H1 (cell line): ENCODE measurements around the gene TMEM106C. TPM values are rescaled to one million over a fixed set of nuclear protein-coding genes. Genes with fewer than 3 reads are reported as not detected.

Experiments
- CTCF ChIA-PET: fragments of 300-600 bp; sonication (Branson Sonifier 250); formaldehyde crosslinking; loops from one replicate; lab custom pipeline; 2021; ENCODE audit not compliant: partially characterized antibody; lab: Charles Lee
- POLR2A ChIA-PET: fragments of 300-600 bp; sonication (Branson Sonifier 250); formaldehyde crosslinking; loops from one replicate; lab custom pipeline; 2021; ENCODE audit warnings: inconsistent platforms; ENCODE audit not compliant: partially characterized antibody; lab: Charles Lee
- DNase-seq, 2 experiments: peaks; one replicate each; pipeline versions ENCODE4 v3.0.0 to v3.0.0-alpha.2; 2010 to 2022; ENCODE audit warnings: low spot score in 2 of 2, low read depth in 1 of 2, mixed read lengths in 1 of 2
- FAIRE-seq: peaks from 2 replicates; lab custom pipeline; 2011; peaks lifted over from hg19 to GRCh38; lab: Jason Lieb, UNC
- H2AFZ ChIP-seq: 2 replicates; pipeline ENCODE4 v1.8.1; 2012; ENCODE audit warnings: low read length, inconsistent platforms
- H2AK5ac ChIP-seq: 2 replicates; pipeline ENCODE4 v1.6.1; 2013; ENCODE audit warnings: low read depth, low read length
- H2BK120ac ChIP-seq: replicated peaks from 2 replicates; pipeline ENCODE3; 2013; ENCODE audit warnings: low read depth, low read length, inconsistent platforms
- H2BK12ac ChIP-seq: 2 replicates; pipeline ENCODE4 v1.6.1; 2013; ENCODE audit warnings: low read depth, low read length
- H2BK15ac ChIP-seq: 2 replicates; pipeline ENCODE4 v1.6.1; 2013; ENCODE audit warnings: low read length
- H2BK20ac ChIP-seq: 2 replicates; pipeline ENCODE4 v1.6.1; 2013; ENCODE audit warnings: low read length
- H2BK5ac ChIP-seq: 2 replicates; pipeline ENCODE4 v1.6.1; 2013; ENCODE audit warnings: low read depth, low read length
- H3K14ac ChIP-seq: 2 replicates; pipeline ENCODE4 v1.6.1; 2013; ENCODE audit warnings: inconsistent platforms; ENCODE audit not compliant: insufficient read length
- H3K18ac ChIP-seq: 2 replicates; pipeline ENCODE4 v1.6.1; 2013; ENCODE audit warnings: low read length; ENCODE audit errors: extremely low read depth
- H3K23ac ChIP-seq: 2 replicates; pipeline ENCODE4 v1.6.1; 2013; ENCODE audit warnings: inconsistent platforms; ENCODE audit not compliant: insufficient read length
- H3K23me2 ChIP-seq: 2 replicates; pipeline ENCODE4 v1.6.1; 2013; ENCODE audit warnings: low read depth, low read length
- H3K27ac ChIP-seq: 2 replicates; pipeline ENCODE4 v1.6.1; 2011; ENCODE audit warnings: low read depth, low read length, inconsistent platforms
- H3K27me3 ChIP-seq, 4 experiments: replicated peaks in 1 of 4; 1 replicate in 1 of 4; 2 replicates in 3 of 4; pipeline versions ENCODE4 v1.6.1 to v1.8.1; 2011 to 2013; ENCODE audit warnings: low read length in 3 of 4, mild to moderate bottlenecking in 3 of 4, inconsistent platforms in 2 of 4, mixed read lengths in 2 of 4, moderate library complexity in 1 of 4; ENCODE audit not compliant: control insufficient read depth in 3 of 4, insufficient read depth in 3 of 4; ENCODE audit errors: extremely low read depth in 1 of 4
- H3K36me3 ChIP-seq, 4 experiments: 2 replicates each; pipeline versions ENCODE4 v1.6.1 to v1.8.1; 2011 to 2013; ENCODE audit warnings: mild to moderate bottlenecking in 4 of 4, low read length in 3 of 4, moderate library complexity in 2 of 4, control low read depth in 1 of 4, inconsistent platforms in 1 of 4; ENCODE audit not compliant: insufficient read depth in 4 of 4, control insufficient read depth in 2 of 4
- H3K4ac ChIP-seq: replicated peaks from 2 replicates; pipeline ENCODE3; 2013; ENCODE audit warnings: low read length, low read depth, mixed read lengths, inconsistent platforms; ENCODE audit not compliant: insufficient read length
- H3K4me1 ChIP-seq, 4 experiments: replicated peaks in 1 of 4; 1 replicate in 1 of 4; 2 replicates in 3 of 4; pipeline versions ENCODE4 v1.6.1 to v1.8.1; 2011 to 2013; ENCODE audit warnings: low read length in 3 of 4, inconsistent platforms in 2 of 4, mixed read lengths in 1 of 4; ENCODE audit not compliant: insufficient read depth in 4 of 4, control insufficient read depth in 3 of 4
- H3K4me2 ChIP-seq, 2 experiments: 2 replicates each; pipeline versions ENCODE4 v1.6.1 to v1.8.1; 2011 to 2013; ENCODE audit warnings: low read depth in 2 of 2, low read length in 2 of 2, control low read depth in 1 of 2, inconsistent platforms in 1 of 2, mild to moderate bottlenecking in 1 of 2; ENCODE audit not compliant: insufficient read depth in 1 of 2
- H3K4me3 ChIP-seq, 4 experiments: fragments of 200-600, 300-600 bp in 1 of 4; sonication (generic), shearing (Covaris generic), sonication (Bioruptor Twin) in 1 of 4; 2 replicates each; pipeline versions ENCODE4 v1.5.1 to v1.8.1; 2011 to 2016; ENCODE audit warnings: low read length in 4 of 4, low read depth in 3 of 4, control low read depth in 2 of 4, inconsistent platforms in 2 of 4, mild to moderate bottlenecking in 2 of 4, mixed read lengths in 1 of 4, moderate library complexity in 1 of 4; ENCODE audit not compliant: insufficient read depth in 2 of 4; ENCODE audit errors: extremely low read depth in 1 of 4
- H3K56ac ChIP-seq: replicated peaks from 2 replicates; pipeline ENCODE3; 2013; ENCODE audit warnings: low read depth, mild to moderate bottlenecking, mixed read lengths, low read length, inconsistent platforms; ENCODE audit not compliant: insufficient read length
- H3K79me1 ChIP-seq: 2 replicates; pipeline ENCODE4 v1.6.1; 2013; ENCODE audit warnings: low read depth, low read length, control low read depth
- H3K79me2 ChIP-seq, 2 experiments: 2 replicates each; pipeline versions ENCODE4 v1.6.1 to v1.8.1; 2012 to 2013; ENCODE audit warnings: low read length in 2 of 2, mild to moderate bottlenecking in 2 of 2, inconsistent platforms in 1 of 2; ENCODE audit not compliant: insufficient read depth in 2 of 2, control insufficient read depth in 1 of 2
- H3K9ac ChIP-seq, 4 experiments: replicated peaks in 1 of 4; 1 replicate in 1 of 4; 2 replicates in 3 of 4; pipeline versions ENCODE4 v1.6.1 to v1.8.1; 2011 to 2013; ENCODE audit warnings: low read depth in 3 of 4, low read length in 3 of 4, control low read depth in 2 of 4, mild to moderate bottlenecking in 2 of 4, moderate library complexity in 2 of 4, inconsistent platforms in 1 of 4; ENCODE audit errors: extremely low read depth in 1 of 4
- H3K9me3 ChIP-seq, 2 experiments: 2 replicates each; pipeline versions ENCODE4 v1.6.1 to v1.8.1; 2012 to 2013; ENCODE audit warnings: mild to moderate bottlenecking in 2 of 2, moderate library complexity in 2 of 2, control low read depth in 1 of 2, inconsistent platforms in 1 of 2, low read depth in 1 of 2, low read length in 1 of 2, mixed read lengths in 1 of 2; ENCODE audit not compliant: insufficient read depth in 2 of 2
- H4K20me1 ChIP-seq, 2 experiments: replicated peaks in 1 of 2; 2 replicates each; pipeline versions ENCODE3 to v1.8.1; 2011 to 2013; ENCODE audit warnings: inconsistent platforms in 2 of 2, low read length in 2 of 2, mild to moderate bottlenecking in 1 of 2; ENCODE audit not compliant: insufficient read depth in 2 of 2, control insufficient read depth in 1 of 2
- H4K5ac ChIP-seq: 2 replicates; pipeline ENCODE4 v1.6.1; 2013; ENCODE audit warnings: low read length, low read depth, mixed read lengths, inconsistent platforms; ENCODE audit not compliant: insufficient read length
- H4K8ac ChIP-seq: 2 replicates; pipeline ENCODE4 v1.8.0; 2013; ENCODE audit warnings: mild to moderate bottlenecking, moderate library complexity, low read length, inconsistent platforms; ENCODE audit not compliant: insufficient read depth; ENCODE audit errors: extremely low read depth
- H4K91ac ChIP-seq: replicated peaks from 2 replicates; pipeline ENCODE3; 2013; ENCODE audit warnings: low read length, mixed read lengths, inconsistent platforms; ENCODE audit not compliant: insufficient read length
- KDM4A ChIP-seq: IDR thresholded peaks from one replicate; pipeline ENCODE4 v1.7.1; 2012; ENCODE audit warnings: low read depth, mild to moderate bottlenecking, moderate library complexity, low read length, inconsistent platforms; ENCODE audit not compliant: severe bottlenecking
- SRF ChIP-seq: IDR thresholded peaks from 2 replicates; pipeline ENCODE4 v1.6.1; 2011; ENCODE audit warnings: mild to moderate bottlenecking, low read depth, low read length, moderate library complexity
- WGBS, 2 experiments: shearing (Covaris generic) in 1 of 2; methylation state at CpG; one replicate each; pipeline versions ENCODE4 v1.1.6 to v1.1.7; 2013 to 2015; ENCODE audit warnings: low lambda C conversion rate in 2 of 2, mixed read lengths in 2 of 2, inconsistent platforms in 1 of 2, low coverage in 1 of 2, missing lambda C conversion rate in 1 of 2; ENCODE audit not compliant: insufficient replicate concordance in 2 of 2, insufficient coverage in 1 of 2, insufficient read length in 1 of 2; ENCODE audit errors: extremely low coverage in 1 of 2, missing lambda C conversion rate in 1 of 2; 5-methylcytosine and 5-hydroxymethylcytosine counted together
- polyA plus RNA-seq, 7 experiments: library from polyadenylated mRNA; depleted of rRNA in 3 of 7; stranded (reverse) in 5 of 7; unstranded in 2 of 7; fragments of >200 nt in 5 of 7; fragments of 200-250 nt in 2 of 7; gene quantifications; 1 replicate in 5 of 7; 2 replicates in 1 of 7; 4 replicates in 1 of 7; pipeline versions ENCODE4 v1.2.1 to v1.2.3, GENCODE V29; 2011 to 2013; ENCODE audit warnings: missing spikeins in 2 of 7, mixed read lengths in 2 of 7
- total RNA-seq: library from RNA; stranded (reverse); fragmentation: NEBNext Ultra II Directional; extraction: Animal tissue kit (Norgen Biotek cat#: 25700); gene quantifications from 2 replicates; pipeline ENCODE4 v1.2.1, GENCODE V29; 2021

The TMEM106C gene
- total and polyA plus RNA-seq, 2 of the 8 experiments (the other 6 are each of a cell fraction or from before 2014, with no cell fraction given), result 36.6 to 45.3 TPM

- 78% methylated on average over 9 of the region's 9 CpGs; no CpG with 5 or more reads in 1 of the 2 experiments for WGBS, 2 experiments
- peak overlapping the region; percentile 61; the same call in 1 of the 2 replicates for H2BK15ac ChIP-seq
- DNase-seq, result no peak
- no peak overlapping the region for H3K4ac ChIP-seq
- no peak overlapping the region for H2BK20ac ChIP-seq
- no peak overlapping the region for H2BK120ac ChIP-seq
- FAIRE-seq, result no peak
- H4K91ac ChIP-seq, result no peak overlapping the region
- H3K9ac ChIP-seq, result no peak overlapping the region
- H3K9me3 ChIP-seq, result no peaks in the 10 kb centered on the region
- H3K56ac ChIP-seq, result no peak overlapping the region
- ChIA-PET POLR2A (no interaction called here), CTCF (interaction anchor here (0.7 to 2.5 kb wide), 12 partner anchors 13 to 248 kb away, joined by 3 to 10 read pairs (median 4); partner anchors contain the start of gene TMEM106C)
- peak overlapping the region; percentile 42 to 73; a peak in 2 of 4 replicates for H3K4me2 ChIP-seq
- peaks cover 0 to 16% (median 13%) of the 10 kb centered on the region in 4 experiments; a peak in 5 of 7 replicates for H3K4me1 ChIP-seq
- no peak overlapping the region for H3K14ac ChIP-seq
- no peak overlapping the region for H4K8ac ChIP-seq
- no peak overlapping the region; the same call in 1 of the 2 replicates for H3K18ac ChIP-seq
- H3K79me1 ChIP-seq, result no peaks in the 10 kb centered on the region
- peaks cover 6% of the 10 kb centered on the region for H3K23me2 ChIP-seq
- no peak overlapping the region for H2AK5ac ChIP-seq
- no peak for TF ChIP-seq SRF
- peak; percentile 10 for TF ChIP-seq KDM4A
- H2BK12ac ChIP-seq, result peak overlapping the region; percentile 68; the same call in 1 of the 2 replicates
- H2AFZ ChIP-seq, result no peak overlapping the region
- H3K4me3 ChIP-seq, result no peak overlapping the region
- no peaks in the 10 kb centered on the region for H3K36me3 ChIP-seq
- no peak overlapping the region for H2BK5ac ChIP-seq
- peaks cover 0 to 24% (median 16%) of the 10 kb centered on the region in 4 experiments; a peak in 5 of 7 replicates for H3K27me3 ChIP-seq
- H3K27ac ChIP-seq, result no peak overlapping the region
- H4K5ac ChIP-seq, result no peak overlapping the region
- peaks cover 0 to 2% of the 10 kb centered on the region in 2 experiments for H4K20me1 ChIP-seq
- no peaks in the 10 kb centered on the region for H3K79me2 ChIP-seq
- no peak overlapping the region for H3K23ac ChIP-seq
These were observed 22.0 kb upstream of the TMEM106C start for GRCh38 chr12:47941475-47941780.
